Activated T-helper 17 cell treated with anti-CD3 and anti-CD28 coated beads, Interleukin-2, amount 50 U/mL, for 72 hours (primary cell): ENCODE measurements around the gene WDFY2. TPM values are rescaled to one million over a fixed set of nuclear protein-coding genes. Genes with fewer than 3 reads are reported as not detected.

ENCODE experiments used
- ATAC-seq: fragments of 150-1000 bp; cut with Tn5 transposase; replicated peaks from 2 replicates; pipeline ENCODE4 v1.10.0; 2021; ENCODE audit warnings: mild to moderate bottlenecking, moderate library complexity
- H3K27ac Mint-ChIP-seq: one replicate; pipeline ENCODE4 v1.8.0; 2022; ENCODE audit warnings: mixed read lengths
- H3K27me3 Mint-ChIP-seq: one replicate; pipeline ENCODE4 v1.8.0; 2022; ENCODE audit warnings: mixed read lengths
- H3K36me3 Mint-ChIP-seq: one replicate; pipeline ENCODE4 v1.8.0; 2022; ENCODE audit warnings: low read depth, mild to moderate bottlenecking, mixed read lengths
- H3K4me1 Mint-ChIP-seq: one replicate; pipeline ENCODE4 v1.8.0; 2022; ENCODE audit warnings: mixed read lengths
- H3K4me3 Mint-ChIP-seq: one replicate; pipeline ENCODE4 v1.8.0; 2022; ENCODE audit warnings: mild to moderate bottlenecking, mixed read lengths
- H3K9me3 Mint-ChIP-seq: one replicate; pipeline ENCODE4 v1.8.0; 2022; ENCODE audit warnings: mixed read lengths
- total RNA-seq, 2 donors: library from RNA; stranded (reverse); gene quantifications; one replicate each; pipeline ENCODE4 v1.2.3, GENCODE V29; 2022

The WDFY2 gene
- total RNA-seq, 2 donors from 2014 or later: 16.8 to 31.5 TPM

- Mint-ChIP-seq H3K27ac (peak overlapping the region; percentile 67), H3K27me3 (no peaks in the 10 kb centered on the region), H3K4me1 (peaks cover 17% of the 10 kb centered on the region), H3K4me3 (peak overlapping the region; percentile 13), H3K9me3 (no peaks in the 10 kb centered on the region), H3K36me3 (peaks cover 10% of the 10 kb centered on the region)
- peak; percentile 44 for ATAC-seq
Measured at GRCh38 chr13:51811920-51812451, 227.7 kb downstream of the WDFY2 start.

- peaks cover 26% of the 10 kb centered on the region for H3K4me1 Mint-ChIP-seq
- no peaks in the 10 kb centered on the region for H3K27me3 Mint-ChIP-seq
- peak overlapping the region; percentile 20 for H3K27ac Mint-ChIP-seq
- H3K36me3 Mint-ChIP-seq: peaks cover 9% of the 10 kb centered on the region
- no peaks in the 10 kb centered on the region for H3K9me3 Mint-ChIP-seq
- peak overlapping the region; percentile 77 for H3K4me3 Mint-ChIP-seq
- ATAC-seq: no peak
Measured at GRCh38 chr13:51814071-51814470, 229.8 kb downstream of the WDFY2 start.

GRCh38 chr13:51814825-51815650 is 230.8 kb downstream of the WDFY2 start:
- ATAC-seq: peak; percentile 46
- Mint-ChIP-seq H3K4me1 (peaks cover 36% of the 10 kb centered on the region), H3K36me3 (no peaks in the 10 kb centered on the region), H3K27me3 (no peaks in the 10 kb centered on the region), H3K9me3 (no peaks in the 10 kb centered on the region), H3K27ac (peak overlapping the region; percentile 83), H3K4me3 (peak overlapping the region; percentile 77)

GRCh38 chr13:51815848-51816247 is 231.6 kb downstream of the WDFY2 start:
- H3K9me3 Mint-ChIP-seq: no peaks in the 10 kb centered on the region
- H3K4me1 Mint-ChIP-seq: peaks cover 44% of the 10 kb centered on the region
- H3K27ac Mint-ChIP-seq: no peak overlapping the region
- H3K36me3 Mint-ChIP-seq: no peaks in the 10 kb centered on the region
- peak overlapping the region; percentile 77 for H3K4me3 Mint-ChIP-seq
- H3K27me3 Mint-ChIP-seq: no peaks in the 10 kb centered on the region
- no peak for ATAC-seq

- no peaks in the 10 kb centered on the region for H3K9me3 Mint-ChIP-seq
- H3K4me1 Mint-ChIP-seq: peaks cover 53% of the 10 kb centered on the region
- no peak for ATAC-seq
Measured at GRCh38 chr13:51816604-51817249, 232.5 kb downstream of the WDFY2 start.

More at GRCh38 chr13:51816604-51817249, 232.5 kb downstream of the WDFY2 start:
- H3K36me3 Mint-ChIP-seq: no peaks in the 10 kb centered on the region
- H3K27ac Mint-ChIP-seq: no peak overlapping the region
- H3K4me3 Mint-ChIP-seq: no peak overlapping the region
- no peaks in the 10 kb centered on the region for H3K27me3 Mint-ChIP-seq

Other genes with a start within 250 kb of the WDFY2 start
- gene SERPINE3, start 244.8 kb upstream of the WDFY2 start, total RNA-seq: not detected
- 10 to 100 TPM; 54.2 to 69.4 TPM for gene INTS6, start 131.4 kb upstream of the WDFY2 start, total RNA-seq
- gene DHRS12, start 219.7 kb downstream of the WDFY2 start, total RNA-seq: 1 to 10 TPM; 5.0 to 9.6 TPM